Stimulated activated CD8-positive, alpha-beta memory T cell treated with anti-CD3 and anti-CD28 coated beads, Interleukin-15, amount 100 ng/mL, for 24 hours (primary cell): ENCODE results near the gene FXYD6.

Experiments used
- DNase-seq: peaks from one replicate; pipeline ENCODE4 v3.0.0-alpha.2; 2020; ENCODE audit warnings: low read depth

The FXYD6 gene

DNA sequence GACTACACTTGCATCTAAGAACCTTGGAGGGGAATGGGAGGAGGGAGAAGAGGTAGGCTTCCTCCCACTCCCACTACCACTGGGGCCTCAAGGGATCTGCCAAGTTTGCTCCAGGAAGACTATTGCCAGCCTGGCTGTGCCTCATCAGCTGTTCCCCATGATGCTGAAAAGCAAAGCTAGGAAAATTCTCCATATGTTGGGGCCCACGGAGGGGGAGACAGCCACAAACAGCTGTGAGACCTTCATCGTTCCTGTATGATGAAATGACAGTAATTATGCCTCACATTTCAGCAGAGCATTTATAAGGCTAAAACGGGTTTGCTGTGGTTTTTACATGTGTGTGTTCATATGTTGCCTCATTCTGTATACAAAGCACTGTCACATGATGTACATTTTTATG is 86.2 kb downstream of the FXYD6 start:
- no peak for DNase-seq

DNA sequence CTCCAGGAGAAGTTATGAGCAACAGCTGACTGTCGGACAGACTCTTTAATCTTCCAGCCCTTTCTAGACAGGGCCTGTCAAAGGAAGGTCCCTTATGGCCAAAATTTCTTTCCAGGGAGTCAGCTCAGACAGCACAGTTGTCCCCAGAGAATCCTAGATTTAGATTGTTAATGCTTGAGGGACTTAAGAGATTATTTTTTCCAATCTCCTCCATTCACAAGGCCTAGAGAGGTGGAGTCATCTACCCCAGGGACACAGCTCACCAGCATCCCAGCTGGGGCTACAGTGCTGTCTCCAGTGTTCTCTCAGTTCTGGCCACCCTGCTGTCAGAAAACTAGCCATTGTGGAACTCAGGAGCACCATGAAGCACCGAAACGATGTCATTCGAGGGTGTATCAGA is 87.2 kb downstream of the FXYD6 start:
- no peak for DNase-seq
